ENCODE results near the gene MZF1.

DNA sequence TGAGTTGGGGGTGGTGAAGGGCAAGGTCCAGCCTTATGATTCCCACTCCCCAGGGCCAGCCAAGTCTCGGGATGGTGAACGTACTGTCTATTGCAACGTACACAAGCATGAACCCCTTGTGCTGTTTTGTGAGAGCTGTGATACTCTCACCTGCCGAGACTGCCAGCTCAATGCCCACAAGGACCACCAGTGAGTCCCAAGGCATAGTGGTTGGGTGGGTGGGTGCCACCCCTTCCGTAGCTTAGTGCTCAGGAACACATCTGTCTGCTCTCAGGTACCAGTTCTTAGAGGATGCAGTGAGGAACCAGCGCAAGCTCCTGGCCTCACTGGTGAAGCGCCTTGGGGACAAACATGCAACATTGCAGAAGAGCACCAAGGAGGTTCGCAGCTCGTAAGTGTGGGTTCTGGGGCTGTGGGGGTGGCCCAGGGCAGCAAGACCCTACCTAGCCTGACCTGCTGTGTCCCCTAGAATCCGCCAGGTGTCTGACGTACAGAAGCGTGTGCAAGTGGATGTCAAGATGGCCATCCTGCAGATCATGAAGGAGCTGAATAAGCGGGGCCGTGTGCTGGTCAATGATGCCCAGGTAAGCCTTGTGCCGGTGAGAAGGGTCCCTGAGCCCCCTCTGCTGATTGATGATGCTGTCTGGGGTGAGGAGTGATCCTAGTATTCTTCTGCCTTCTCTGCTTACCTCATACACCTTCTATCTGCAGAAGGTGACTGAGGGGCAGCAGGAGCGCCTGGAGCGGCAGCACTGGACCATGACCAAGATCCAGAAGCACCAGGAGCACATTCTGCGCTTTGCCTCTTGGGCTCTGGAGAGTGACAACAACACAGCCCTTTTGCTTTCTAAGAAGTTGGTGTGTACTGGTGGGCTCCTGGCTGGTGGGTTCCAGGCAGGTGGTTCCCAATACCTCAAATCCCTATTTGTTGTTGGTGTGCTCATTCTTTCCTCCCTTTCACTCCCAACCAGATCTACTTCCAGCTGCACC lies 25.5 kb downstream of the MZF1 start:
- TF ChIP-seq EZH2 (IDR thresholded peaks at IDR 0.05; ENCODE audit: insufficient read depth, poor library complexity, severe bottlenecking) (no peak), EZH2phosphoT487 (IDR thresholded peaks at IDR 0.05; ENCODE audit: insufficient read depth, low read depth) (no peak)

Measured in GM23248 (cell line).